GM23248 (cell line): ENCODE measurements around the gene COL27A1.

Experiments
- EZH2 ChIP-seq: fragments of 200-600 bp; sonication (generic); IDR thresholded peaks from 2 replicates; pipeline ENCODE4 v1.6.1; 2018; ENCODE audit warnings: antibody characterized with exemption, mild to moderate bottlenecking; ENCODE audit not compliant: insufficient read depth, poor library complexity, severe bottlenecking
- EZH2phosphoT487 ChIP-seq: fragments of 200-600 bp; sonication (generic); IDR thresholded peaks from 2 replicates; pipeline ENCODE4 v1.6.1; 2018; ENCODE audit warnings: antibody characterized with exemption, moderate library complexity, mild to moderate bottlenecking, low read depth; ENCODE audit not compliant: insufficient read depth

DNA sequence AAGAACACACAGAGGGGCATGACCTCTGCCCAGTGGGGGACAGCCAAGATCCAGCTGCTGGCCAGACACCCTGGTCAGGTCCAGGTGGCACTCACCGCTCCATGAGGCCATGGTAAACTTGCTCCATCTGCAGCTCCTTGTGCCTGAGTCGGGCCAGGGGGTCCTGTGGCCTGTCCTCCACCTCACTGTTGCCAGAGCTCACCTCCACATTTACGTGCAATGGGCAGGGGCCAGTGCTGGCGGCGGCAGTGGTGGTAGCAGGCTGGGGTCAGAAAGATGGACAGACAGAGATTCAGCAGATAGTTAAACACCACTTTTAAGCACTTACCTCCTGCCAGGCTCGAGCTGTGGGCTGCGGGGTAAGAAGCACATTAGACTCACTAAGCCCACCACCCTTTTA is 204.5 kb downstream of the COL27A1 start:
- TF ChIP-seq EZH2phosphoT487 (no peak), EZH2 (no peak)
